Suppressor macrophage treated with lipopolysaccharide for 4 hours (primary cell): Measurements from ENCODE around the gene MLF1.
A peak's percentile ranks its signal among the peaks of the same experiment; 100 is the strongest.
"Not testable (repeated sequence)": the region's sequence is repeated elsewhere in the genome, so short reads cannot be mapped to it uniquely, and the experiment has no call there.

Experiments
- DNase-seq: peaks from one replicate; pipeline ENCODE4 v3.0.0-alpha.2; 2020

MLF1 gene

GRCh38 chr3:158570999-158571702 is at the start of gene MLF1:
Gene MLF1, plus strand, starts transcription at chr3:158571194. Its CDS starts 107 bp downstream, at chr3:158571301.
- DNase-seq: peak; percentile 87

- no peak for DNase-seq
These were observed 48.5 kb upstream of the MLF1 start for GRCh38 chr3:158522221-158523136.

- no peak for DNase-seq
These were observed 42.8 kb upstream of the MLF1 start for GRCh38 chr3:158528076-158528674.

DNA sequence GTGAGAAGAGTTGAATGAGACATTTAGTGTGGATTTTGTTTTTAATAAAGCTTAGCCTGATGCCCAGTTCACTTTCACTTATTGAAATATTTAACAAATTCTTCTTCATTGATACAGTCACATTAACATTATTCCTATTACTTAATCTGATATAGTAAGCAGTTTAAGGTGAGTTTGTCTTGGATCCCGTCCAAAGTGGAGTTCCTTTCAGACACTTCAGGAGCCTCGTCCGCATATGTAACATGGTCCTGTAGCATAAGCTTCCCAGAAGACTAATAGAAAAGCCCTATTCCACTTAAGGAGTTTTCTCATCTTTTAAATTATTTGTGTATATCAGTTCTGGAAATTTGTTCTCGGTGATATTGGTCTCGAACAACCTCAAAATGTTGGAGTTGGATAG is 39.7 kb upstream of the MLF1 start:
- DNase-seq: no peak

DNA sequence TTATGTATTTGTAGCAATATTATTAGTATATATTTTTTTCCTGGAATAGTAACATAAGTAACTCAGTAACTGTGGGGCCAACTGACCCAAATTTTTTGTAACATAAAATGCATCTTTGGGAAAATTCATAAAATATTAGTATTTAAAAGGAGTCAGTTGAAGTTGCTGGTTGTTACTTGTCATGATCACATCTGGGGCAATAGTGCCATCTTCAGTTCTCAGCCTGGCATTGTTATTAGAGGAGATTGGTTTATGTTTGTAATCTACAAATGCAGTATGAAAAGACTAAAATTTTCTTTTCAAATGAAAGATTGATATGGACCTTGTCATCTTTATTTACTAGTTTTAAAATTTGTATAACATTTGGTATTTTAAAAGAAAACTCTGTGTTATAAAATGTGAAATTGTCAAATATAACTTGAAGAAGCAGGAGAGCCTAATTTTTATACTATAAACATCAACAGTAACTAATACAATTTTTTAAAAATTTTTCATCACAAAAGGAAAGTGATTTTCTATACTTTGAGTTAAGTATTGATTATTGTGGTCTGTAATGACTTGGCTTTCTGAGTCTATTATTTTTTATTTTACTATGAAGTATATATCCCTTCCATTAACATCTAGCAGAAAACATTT is 38.8 kb upstream of the MLF1 start:
- DNase-seq: peak; percentile 45

- no peak for DNase-seq
These were observed 35.1 kb upstream of the MLF1 start for GRCh38 chr3:158535918-158536317.

DNA sequence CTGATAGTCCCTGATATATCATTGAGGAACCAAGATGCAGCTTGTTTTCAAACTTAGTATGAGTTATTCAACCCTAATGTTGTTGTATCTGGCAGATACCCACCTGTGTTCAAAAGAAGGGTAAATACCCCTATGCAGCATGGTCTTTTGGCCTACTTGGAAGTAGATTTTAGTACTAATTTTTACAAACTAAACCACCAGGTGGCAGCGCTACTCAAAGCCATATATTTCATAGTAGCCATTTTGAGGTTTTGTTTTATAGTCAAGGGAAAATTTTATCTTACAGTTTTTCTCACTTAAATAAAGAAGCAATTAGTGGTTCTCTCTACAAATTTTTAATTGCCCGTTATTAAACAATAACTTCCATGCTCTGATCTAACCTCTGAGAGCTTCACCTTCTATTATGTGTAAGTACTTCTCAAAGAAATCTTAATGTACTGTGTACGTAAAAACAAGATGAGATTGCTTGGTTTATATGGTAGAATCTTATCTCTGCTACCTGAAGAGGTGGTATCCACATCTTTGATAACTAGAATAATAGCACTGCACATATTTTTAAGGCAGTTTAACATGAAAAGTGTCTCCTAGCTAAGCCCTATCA is 31.5 kb upstream of the MLF1 start:
- DNase-seq: peak; percentile 59

GRCh38 chr3:158540066-158540465 is 30.9 kb upstream of the MLF1 start:
- no peak for DNase-seq

DNA sequence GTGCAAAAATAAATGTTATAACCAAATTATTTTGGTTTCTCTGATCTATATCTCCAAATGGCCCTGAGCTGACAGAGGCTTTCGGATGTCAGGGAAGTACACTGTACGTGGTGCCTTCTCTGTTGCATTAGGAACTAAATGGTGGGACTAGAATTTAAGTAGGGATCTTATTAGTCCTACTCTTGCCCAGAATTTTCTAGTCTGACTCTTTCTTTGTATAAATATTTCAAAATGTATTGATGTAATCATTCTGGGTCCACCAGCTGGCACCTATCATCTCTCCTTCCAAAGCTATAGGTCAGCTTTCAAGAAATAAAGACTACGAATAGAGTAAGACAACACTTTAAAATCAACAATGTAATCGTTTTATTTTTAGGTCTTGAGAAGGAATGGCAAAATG is 22.3 kb upstream of the MLF1 start:
- no peak for DNase-seq

- not testable (repeated sequence) for DNase-seq
These were observed 21.1 kb upstream of the MLF1 start for GRCh38 chr3:158549938-158550337.

GRCh38 chr3:158552124-158552523 is 18.9 kb upstream of the MLF1 start:
- no peak for DNase-seq

DNA sequence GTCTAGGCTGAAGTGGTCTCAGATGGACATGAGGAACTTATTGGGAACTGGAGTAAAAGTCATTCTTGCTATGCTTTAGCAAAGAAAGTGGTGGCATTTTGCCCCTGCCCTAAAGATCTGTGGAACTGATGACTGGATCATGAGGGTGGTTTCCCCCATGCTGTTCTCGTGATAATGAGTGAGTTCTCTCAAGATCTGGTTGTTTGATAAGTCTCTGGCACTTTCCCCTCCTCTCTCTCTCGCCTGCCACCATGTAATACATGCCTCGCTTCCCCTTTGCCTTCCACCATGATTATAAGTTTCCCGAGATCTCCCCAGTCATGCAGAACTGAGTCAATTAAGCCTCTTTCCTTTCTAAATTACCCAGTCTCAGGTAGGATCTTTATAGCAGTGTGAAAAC is 11.5 kb upstream of the MLF1 start:
- no peak for DNase-seq

DNA sequence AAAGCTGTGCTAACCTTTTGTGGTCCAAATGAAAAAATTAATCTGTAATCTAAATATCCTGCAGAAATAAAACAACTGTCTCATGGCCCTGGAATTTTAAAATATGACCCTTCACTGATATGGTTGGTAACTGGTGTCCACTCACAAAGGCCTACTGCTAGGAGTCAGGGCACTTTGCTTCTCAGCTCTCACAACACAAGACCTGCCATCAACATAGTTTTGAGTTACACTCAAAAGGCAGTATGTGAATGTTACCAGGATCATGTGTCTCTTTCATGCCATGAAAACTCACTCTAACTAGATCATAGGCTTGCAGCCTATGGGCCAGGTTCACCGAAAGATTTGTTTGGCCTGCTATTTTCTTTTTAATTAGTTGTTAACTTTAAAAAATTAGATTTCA is 10.0 kb upstream of the MLF1 start:
- no peak for DNase-seq

GRCh38 chr3:158562674-158563073 is 8.3 kb upstream of the MLF1 start:
- DNase-seq: no peak

- no peak for DNase-seq
These were observed 7.9 kb upstream of the MLF1 start for GRCh38 chr3:158563076-158563475.

DNA sequence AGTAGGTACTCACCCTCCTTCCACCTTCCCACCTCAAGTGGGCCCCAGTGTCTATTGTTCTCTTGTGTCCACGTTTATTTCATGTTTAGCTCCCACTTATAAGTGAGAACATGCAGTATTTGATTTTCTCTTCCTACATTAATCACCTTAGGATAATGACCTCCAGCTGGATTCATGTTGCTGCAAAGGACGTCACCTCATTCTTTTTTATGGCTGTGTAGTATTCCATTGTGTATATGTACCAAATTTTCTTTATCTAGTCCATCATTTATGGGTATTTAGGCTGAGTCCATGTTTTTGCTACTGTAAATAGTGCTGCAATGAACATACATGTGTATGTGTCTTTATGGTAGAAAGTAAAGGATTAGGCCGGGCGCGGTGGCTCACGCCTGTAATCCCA is 5.9 kb upstream of the MLF1 start:
- DNase-seq: no peak

DNA sequence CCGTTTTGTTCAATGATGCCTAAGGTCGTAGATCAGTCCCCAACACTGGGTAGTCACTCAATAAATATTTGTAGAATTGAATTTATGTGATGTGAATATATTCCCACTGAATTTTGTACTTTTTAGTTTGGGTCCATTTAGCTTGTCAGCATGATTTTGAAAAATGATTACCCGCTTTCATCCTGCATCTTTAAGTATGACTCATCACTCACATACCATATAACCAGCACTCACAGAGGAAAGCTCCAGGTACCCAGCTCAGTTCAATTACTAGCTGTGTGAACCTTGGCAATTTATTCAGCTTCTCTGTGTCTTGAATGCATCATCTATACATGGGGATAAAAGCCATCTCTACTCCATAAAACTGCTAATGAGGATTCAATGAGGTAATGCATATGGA is 2.2 kb upstream of the MLF1 start:
- no peak for DNase-seq

DNA sequence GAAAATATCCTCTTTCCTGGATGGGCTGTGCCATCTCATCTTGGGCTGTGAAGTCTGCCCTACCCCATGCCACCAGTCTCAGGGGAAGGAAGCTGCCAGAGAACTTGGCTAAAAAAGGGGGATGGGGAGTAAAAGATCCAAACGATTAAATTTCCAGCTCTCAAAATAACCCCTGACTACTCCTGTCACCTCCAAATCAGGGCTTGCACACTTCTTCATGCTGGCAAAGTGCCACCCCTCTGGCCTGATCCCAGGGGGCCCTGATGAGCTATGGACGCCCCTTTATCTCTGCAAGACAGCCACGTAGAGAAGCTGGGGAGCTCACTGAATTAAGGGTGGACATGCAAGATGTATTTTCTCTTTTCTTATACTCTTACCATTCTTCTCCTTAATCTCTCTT is 1.2 kb upstream of the MLF1 start:
- no peak for DNase-seq

DNA sequence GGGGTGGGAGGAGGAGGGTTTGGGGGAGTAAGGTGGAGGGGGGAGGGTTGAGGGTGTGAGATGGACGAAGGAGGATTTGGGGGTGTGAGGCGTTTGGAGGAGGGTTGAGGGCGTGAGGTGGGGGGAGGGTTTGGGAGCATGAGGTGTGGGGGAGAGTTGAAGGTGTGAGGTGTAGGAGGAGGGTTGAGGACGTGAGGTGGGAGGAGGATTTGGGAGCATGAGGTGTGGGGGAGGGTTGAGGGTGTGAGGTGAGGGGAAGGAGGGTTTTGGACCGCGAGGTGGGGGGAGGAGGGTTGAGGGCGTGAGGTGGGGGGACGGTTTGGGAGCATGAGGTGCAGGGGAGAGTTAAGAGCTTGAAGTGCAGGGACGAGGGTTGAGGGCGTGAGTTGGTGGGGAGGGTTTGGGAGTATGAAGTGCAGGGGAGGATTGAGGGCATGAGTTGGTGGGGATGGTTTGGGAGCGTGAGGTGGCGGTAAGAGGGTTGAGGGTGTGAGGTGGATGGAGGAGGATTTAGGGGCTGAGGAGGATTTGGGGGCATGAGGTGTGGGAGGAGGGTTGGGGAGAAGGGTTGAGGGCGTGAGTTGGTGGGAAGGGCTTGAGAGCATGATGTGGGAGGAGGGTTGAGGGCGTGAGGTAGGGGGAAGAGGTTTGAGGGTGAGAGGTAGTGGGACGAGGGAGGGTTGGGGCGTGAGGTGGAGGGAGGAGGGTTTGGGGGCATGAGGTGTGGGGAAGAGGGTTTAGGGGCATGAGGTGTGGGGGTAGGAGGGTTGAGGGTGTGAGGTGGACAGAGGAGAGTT is 1.2 kb downstream of the MLF1 start:
- no peak for DNase-seq

- no peak for DNase-seq
These were observed 1.7 kb downstream of the MLF1 start for GRCh38 chr3:158572766-158573060.

- DNase-seq: no peak
These were observed 2.7 kb downstream of the MLF1 start for GRCh38 chr3:158573714-158574113.

DNA sequence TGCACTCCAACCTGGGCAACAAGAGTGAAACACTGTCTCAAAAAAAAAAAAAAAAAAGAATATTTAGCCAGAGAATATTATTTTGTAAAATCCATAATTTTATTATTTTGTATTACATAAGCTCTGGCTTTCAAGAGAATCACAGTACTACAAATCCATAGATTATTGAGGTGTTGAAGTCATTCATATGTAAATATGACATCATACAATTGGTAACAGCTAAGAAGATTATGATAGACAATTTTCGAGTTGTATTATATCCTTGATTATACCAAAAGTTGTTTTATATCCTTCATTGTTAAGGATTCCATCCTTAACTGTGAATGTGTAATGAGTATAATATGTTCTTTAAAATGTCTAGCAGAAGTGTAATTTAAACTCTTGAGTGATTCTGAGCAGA is 3.7 kb downstream of the MLF1 start:
- DNase-seq: no peak
